Tibial nerve (tissue), 4 donors: ENCODE results near the gene TLE3. TPM values are rescaled to one million over a fixed set of nuclear protein-coding genes. Genes with fewer than 3 reads are reported as not detected.

ENCODE experiments used
- DNase-seq, 2 donors: peaks; one replicate each; pipeline ENCODE4 v3.0.0-alpha.2; 2019; ENCODE audit warnings: low spot score in 2 of 2
- H3K27ac ChIP-seq, 4 donors: fragments of 200-600 bp; sonication (generic) in 3 of 4; one replicate each; pipeline ENCODE4 v1.5.1; 2017 to 2019; ENCODE audit warnings: mild to moderate bottlenecking in 1 of 4
- H3K27me3 ChIP-seq, 2 donors: fragments of 200-600 bp; sonication (generic) in 1 of 2; one replicate each; pipeline versions ENCODE4 v1.5.1 to v1.6.0; 2017 to 2019
- H3K36me3 ChIP-seq, 3 donors: fragments of 200-600 bp; sonication (generic); one replicate each; pipeline ENCODE4 v1.5.1; 2018 to 2019
- H3K4me1 ChIP-seq, 4 donors: fragments of 200-600 bp; sonication (generic) in 3 of 4; one replicate each; pipeline ENCODE4 v1.5.1; 2017 to 2019
- H3K4me3 ChIP-seq, 4 donors: fragments of 200-600 bp; sonication (generic) in 3 of 4; one replicate each; pipeline ENCODE4 v1.5.1; 2017 to 2019; ENCODE audit warnings: mild to moderate bottlenecking in 1 of 4, moderate library complexity in 1 of 4
- H3K9me3 ChIP-seq, 4 donors: fragments of 200-600 bp; sonication (generic) in 3 of 4; one replicate each; pipeline ENCODE4 v1.5.1; 2017 to 2019
- EP300 ChIP-seq, 2 donors: sonication (generic); formaldehyde crosslinking; IDR thresholded peaks; one replicate each; pipeline ENCODE4 v1.6.1; 2017; ENCODE audit warnings: antibody characterized with exemption in 2 of 2, mild to moderate bottlenecking in 1 of 2
- POLR2A ChIP-seq, 2 donors: fragments of 450-650 bp; IDR thresholded peaks; one replicate each; pipeline ENCODE4 v1.6.1; 2017; ENCODE audit warnings: antibody characterized with exemption in 2 of 2, mild to moderate bottlenecking in 2 of 2, moderate library complexity in 2 of 2
- WGBS, 2 donors: methylation state at CpG; one replicate each; pipeline ENCODE4 v1.1.5; 2018; 5-methylcytosine and 5-hydroxymethylcytosine counted together
- total RNA-seq, 4 donors: library from RNA; depleted of rRNA; stranded (reverse); fragments of >200 nt; gene quantifications; one replicate each; pipeline ENCODE4 v1.1.0, GENCODE V29; 2016
- TF ChIP-seq, protein P1 (sequence below), 5 experiments: fragments of 200-600 bp in 3 of 5; fragments of 450-650 bp in 2 of 5; sonication (generic) in 3 of 5; IDR thresholded peaks; one replicate each; pipeline ENCODE4 v1.5.1; 2016 to 2019; ENCODE audit warnings: antibody characterized with exemption in 5 of 5, mild to moderate bottlenecking in 3 of 5, moderate library complexity in 2 of 5

Gene TLE3
- total RNA-seq: 10 to 100 TPM; 62.4 to 91.6 (median 76.9) TPM

DNA sequence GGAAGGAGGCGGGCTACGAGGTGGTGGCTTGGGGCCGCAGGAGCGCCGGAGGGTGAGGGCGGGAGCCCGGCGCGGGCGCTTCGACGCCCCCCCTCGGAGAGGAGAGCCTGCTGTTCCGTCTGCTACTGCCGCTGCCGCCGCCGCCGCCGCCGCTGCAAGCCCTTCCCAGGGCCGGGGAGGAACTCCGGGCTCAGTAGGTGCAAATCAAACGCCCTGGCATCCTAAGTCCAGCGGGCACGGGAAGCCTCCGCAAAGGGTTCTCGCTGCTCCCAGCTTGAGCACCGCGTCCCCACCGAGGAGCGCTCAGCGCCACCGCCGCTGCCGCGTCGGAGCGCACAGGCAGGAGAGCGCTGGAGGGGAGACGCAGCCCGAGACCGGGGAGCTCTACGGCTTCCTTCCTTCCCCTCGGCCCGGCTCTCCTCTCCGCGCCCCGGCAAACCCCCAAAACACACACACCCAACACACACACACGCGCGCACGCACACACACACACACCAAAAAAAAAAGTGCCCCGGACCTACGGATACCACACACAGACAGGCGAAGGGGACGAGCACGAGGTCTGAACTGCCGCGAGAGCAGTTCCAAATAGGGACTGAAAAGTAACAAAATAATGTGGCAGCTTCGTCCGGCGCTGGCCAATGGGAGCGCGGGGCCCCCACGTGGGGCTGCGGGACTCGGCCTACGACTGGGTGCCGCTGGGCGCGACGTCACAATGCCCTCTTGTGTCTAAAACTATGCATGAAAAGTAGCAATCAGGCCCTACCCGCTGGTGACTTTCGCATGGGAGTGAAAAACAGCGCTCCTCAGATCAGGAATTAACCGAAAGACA is at the start of gene TLE3:
TSS of gene TLE3 (minus strand) at position 597 of the 832 bp plus-strand sequence. CDS start 1,119 bp downstream, outside the sequence.
- peak; percentile 98 to 99 for DNase-seq
- H3K4me1 ChIP-seq: peaks cover 0 to 66% (median 47%) of the 10 kb centered on the region in 4 donors
- WGBS, 2 donors: 0% methylated on average over 51 to 60 of the region's 77 CpGs
- no peaks in the 10 kb centered on the region for H3K9me3 ChIP-seq
- peak within 1 kb of the TSS; percentile 94 to 99 (median 97) for H3K27ac ChIP-seq
- TF ChIP-seq, protein P1, sequence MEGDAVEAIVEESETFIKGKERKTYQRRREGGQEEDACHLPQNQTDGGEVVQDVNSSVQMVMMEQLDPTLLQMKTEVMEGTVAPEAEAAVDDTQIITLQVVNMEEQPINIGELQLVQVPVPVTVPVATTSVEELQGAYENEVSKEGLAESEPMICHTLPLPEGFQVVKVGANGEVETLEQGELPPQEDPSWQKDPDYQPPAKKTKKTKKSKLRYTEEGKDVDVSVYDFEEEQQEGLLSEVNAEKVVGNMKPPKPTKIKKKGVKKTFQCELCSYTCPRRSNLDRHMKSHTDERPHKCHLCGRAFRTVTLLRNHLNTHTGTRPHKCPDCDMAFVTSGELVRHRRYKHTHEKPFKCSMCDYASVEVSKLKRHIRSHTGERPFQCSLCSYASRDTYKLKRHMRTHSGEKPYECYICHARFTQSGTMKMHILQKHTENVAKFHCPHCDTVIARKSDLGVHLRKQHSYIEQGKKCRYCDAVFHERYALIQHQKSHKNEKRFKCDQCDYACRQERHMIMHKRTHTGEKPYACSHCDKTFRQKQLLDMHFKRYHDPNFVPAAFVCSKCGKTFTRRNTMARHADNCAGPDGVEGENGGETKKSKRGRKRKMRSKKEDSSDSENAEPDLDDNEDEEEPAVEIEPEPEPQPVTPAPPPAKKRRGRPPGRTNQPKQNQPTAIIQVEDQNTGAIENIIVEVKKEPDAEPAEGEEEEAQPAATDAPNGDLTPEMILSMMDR (IDR thresholded peaks at IDR 0.05): peak; percentile 29 to 67 (median 57)
- TF ChIP-seq EP300 (IDR thresholded peaks at IDR 0.05) (peak; percentile 82 to 99), POLR2A (IDR thresholded peaks at IDR 0.05) (peak; percentile 89 to 97)
- H3K4me3 ChIP-seq: peak within 1 kb of the TSS; percentile 86 to 91 (median 88)
- H3K27me3 ChIP-seq: no peaks in the 10 kb centered on the region
- H3K36me3 ChIP-seq: no peaks in the 10 kb centered on the region

GRCh38 chr15:70147178-70147760 is 49.6 kb upstream of the TLE3 start:
- Histone ChIP-seq H3K36me3 (no peaks in the 10 kb centered on the region), H3K4me3 (no peak overlapping the region), H3K27ac (no peak overlapping the region), H3K27me3 (no peaks in the 10 kb centered on the region), H3K4me1 (peaks cover 0 to 12% (median 0%) of the 10 kb centered on the region in 4 donors), H3K9me3 (no peaks in the 10 kb centered on the region)
- no peak for TF ChIP-seq POLR2A (IDR thresholded peaks at IDR 0.05)
- no peak for DNase-seq
- WGBS, 2 donors: 82% methylated on average over 8 of the region's 8 CpGs

DNA sequence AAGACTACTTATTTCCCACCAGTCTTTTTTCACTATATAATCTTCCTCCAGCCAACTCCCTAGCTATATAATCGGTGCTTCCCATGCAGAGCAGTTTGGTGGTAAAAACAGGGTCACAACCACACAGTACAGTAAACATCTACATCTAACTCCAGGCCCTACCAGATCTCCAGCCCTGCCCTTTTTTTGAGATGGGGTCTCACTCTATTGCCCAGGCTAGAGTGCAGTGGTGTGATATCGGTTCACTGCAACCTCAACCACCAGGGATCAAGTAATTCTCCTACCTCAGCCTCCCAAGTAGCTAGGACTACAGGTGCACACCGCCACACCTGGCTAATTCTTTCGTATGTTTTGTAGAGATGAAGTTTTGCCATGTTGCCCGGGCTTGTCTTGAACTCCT is 49.1 kb upstream of the TLE3 start:
- no peaks in the 10 kb centered on the region for H3K36me3 ChIP-seq
- TF ChIP-seq, protein P1 (IDR thresholded peaks at IDR 0.05): no peak

GRCh38 chr15:70146162-70146561 is 48.4 kb upstream of the TLE3 start:
- DNase-seq: no peak
- Histone ChIP-seq H3K4me1 (peaks cover 0 to 18% (median 6%) of the 10 kb centered on the region in 4 donors), H3K4me3 (no peak overlapping the region), H3K27ac (no peak overlapping the region), H3K9me3 (no peaks in the 10 kb centered on the region), H3K27me3 (no peaks in the 10 kb centered on the region), H3K36me3 (no peaks in the 10 kb centered on the region)
- TF ChIP-seq EP300 (IDR thresholded peaks at IDR 0.05) (no peak), POLR2A (IDR thresholded peaks at IDR 0.05) (no peak)
- TF ChIP-seq, protein P1 (IDR thresholded peaks at IDR 0.05): no peak

More for the DNA sequence above, 49.1 kb upstream of the TLE3 start:
- no peak overlapping the region for H3K4me3 ChIP-seq
- peaks cover 0 to 12% (median 1%) of the 10 kb centered on the region in 4 donors for H3K4me1 ChIP-seq
- no peak overlapping the region for H3K27ac ChIP-seq
- no peak for DNase-seq
- H3K27me3 ChIP-seq: no peaks in the 10 kb centered on the region
- H3K9me3 ChIP-seq: no peaks in the 10 kb centered on the region
- 91% methylated on average over 5 of the region's 5 CpGs for WGBS, 2 donors

GRCh38 chr15:70145261-70145660 is 47.5 kb upstream of the TLE3 start:
- Histone ChIP-seq H3K9me3 (no peaks in the 10 kb centered on the region), H3K36me3 (no peaks in the 10 kb centered on the region), H3K4me1 (peaks cover 0 to 27% (median 9%) of the 10 kb centered on the region in 4 donors), H3K4me3 (no peak overlapping the region), H3K27ac (no peak overlapping the region), H3K27me3 (no peaks in the 10 kb centered on the region)
- no peak for DNase-seq
- 74 to 82% methylated on average over 5 of the region's 5 CpGs for WGBS, 2 donors
- TF ChIP-seq POLR2A (IDR thresholded peaks at IDR 0.05) (no peak), EP300 (IDR thresholded peaks at IDR 0.05) (no peak)
- TF ChIP-seq, protein P1 (IDR thresholded peaks at IDR 0.05): no peak
